HT-29 (cell line): Measurements from ENCODE around the gene GPSM3. TPM values are rescaled to one million over a fixed set of nuclear protein-coding genes. Genes with fewer than 3 reads are reported as not detected.
"Not testable (repeated sequence)": the region's sequence is repeated elsewhere in the genome, so short reads cannot be mapped to it uniquely, and the experiment has no call there.

Experiments used
- DNase-seq: peaks from one replicate; pipeline ENCODE4 v3.0.0-alpha.2; 2015; ENCODE audit warnings: low spot score
- total RNA-seq: library from RNA; depleted of rRNA; stranded (reverse); fragments of >200 nt; shearing (Covaris generic); gene quantifications from 2 replicates; pipeline ENCODE4 v1.2.3, GENCODE V29; 2014

The GPSM3 gene
- total RNA-seq, 1 experiment from 2014 or later: 4.7 TPM

GRCh38 chr6:32187725-32188380 lies 4.6 kb downstream of the GPSM3 start:
- not testable (repeated sequence) for DNase-seq

GRCh38 chr6:32187009-32187709 lies 5.3 kb downstream of the GPSM3 start:
- DNase-seq: no peak

GRCh38 chr6:32186151-32186840 lies 6.1 kb downstream of the GPSM3 start:
- DNase-seq: not testable (repeated sequence)

- DNase-seq: peak; percentile 15
These were observed 6.7 kb downstream of the GPSM3 start for GRCh38 chr6:32185681-32186131.

GRCh38 chr6:32184084-32184640 lies 8.3 kb downstream of the GPSM3 start, which contains the start of gene AGER:
Gene AGER (minus strand): TSS chr6:32184253. CDS start chr6:32184222, 31 bp downstream.
- no peak for DNase-seq

GRCh38 chr6:32183483-32184083 lies 8.9 kb downstream of the GPSM3 start:
- DNase-seq: no peak

- DNase-seq: no peak
These were observed 9.4 kb downstream of the GPSM3 start for GRCh38 chr6:32183030-32183429.

GRCh38 chr6:32182555-32182981 lies 9.9 kb downstream of the GPSM3 start:
- DNase-seq: no peak

GRCh38 chr6:32181915-32182529 lies 10.4 kb downstream of the GPSM3 start:
- no peak for DNase-seq

- no peak for DNase-seq
These were observed 11.2 kb downstream of the GPSM3 start for GRCh38 chr6:32181148-32181702.

- no peak for DNase-seq
These were observed 12.6 kb downstream of the GPSM3 start for GRCh38 chr6:32179766-32180405.

- peak; percentile 24 for DNase-seq
These were observed 13.6 kb downstream of the GPSM3 start for GRCh38 chr6:32178547-32179440.

GRCh38 chr6:32177788-32178546 lies 14.5 kb downstream of the GPSM3 start, which contains the start of gene RNF5:
Gene RNF5 (plus strand): TSS chr6:32178405. CDS start chr6:32178512, 107 bp downstream.
- DNase-seq: peak; percentile 99

GRCh38 chr6:32177183-32177787 lies 15.2 kb downstream of the GPSM3 start:
- no peak for DNase-seq

- DNase-seq: no peak
These were observed 15.8 kb downstream of the GPSM3 start for GRCh38 chr6:32176476-32177182.

- DNase-seq: peak; percentile 93
These were observed 16.6 kb downstream of the GPSM3 start, which contains the start of gene AGPAT1 for GRCh38 chr6:32175711-32176475. Gene AGPAT1 (minus strand): TSS chr6:32176084. CDS start chr6:32171496, 4,588 bp downstream.
